ENCODE measurements around the gene ZNF813.
"Not testable (repeated sequence)": the region's sequence is repeated elsewhere in the genome, so short reads cannot be mapped to it uniquely, and the experiment has no call there.

ZNF813 gene

GRCh38 chr19:53471916-53472315, 4.4 kb downstream of the ZNF813 start (continued):
- TF ChIP-seq ZNF518A (tag by site-specific recombination; conservative IDR thresholded peaks at IDR 0.05; ENCODE audit: low read depth) (no peak), ZXDB (tag by site-specific recombination; IDR thresholded peaks at IDR 0.05) (no peak), ZBTB7A (tag by site-specific recombination; IDR thresholded peaks at IDR 0.05; ENCODE audit: low read depth) (no peak), EGR2 (tag by site-specific recombination; IDR thresholded peaks at IDR 0.05; ENCODE audit: low read depth) (no peak), SALL2 (tag by site-specific recombination; IDR thresholded peaks at IDR 0.05; ENCODE audit: borderline replicate concordance) (no peak), ZNF621 (tag by site-specific recombination; IDR thresholded peaks at IDR 0.05) (no peak), ZNF626 (tag by site-specific recombination; IDR thresholded peaks at IDR 0.05) (no peak)

GRCh38 chr19:53474832-53475231, 7.3 kb downstream of the ZNF813 start:
- H3K9me3 ChIP-seq (ENCODE audit: control insufficient read depth, insufficient read depth, low read depth, low read length); POLR2A ChIA-PET; H3K4me3 ChIP-seq (ENCODE audit: low read depth, low read length); H3K4me1 ChIP-seq (ENCODE audit: control insufficient read depth, insufficient read depth, low read length); H3K27ac ChIP-seq (ENCODE audit: extremely low read depth, low read depth, low read length); CTCF ChIA-PET: not testable (repeated sequence)
- H3K36me3 ChIP-seq (ENCODE audit: control insufficient read depth in 2 of 2, insufficient read depth in 1 of 2, low read length in 2 of 2) = peaks cover 6 to 19% of the 10 kb centered on the region in 2 experiments; a peak in 2 of 3 replicates

- CTCF ChIA-PET = interaction anchor here (0.7 to 1.1 kb wide), 2 partner anchors 50 to 183 kb away, joined by 3 to 4 read pairs; no protein-coding TSS in a partner anchor
These were observed 7.9 kb downstream of the ZNF813 start for GRCh38 chr19:53475470-53475869.

GRCh38 chr19:53483751-53484150, 16.2 kb downstream of the ZNF813 start:
- H3K9me3 ChIP-seq (ENCODE audit: control insufficient read depth, insufficient read depth, low read depth, low read length); H3K27ac ChIP-seq (ENCODE audit: extremely low read depth, low read depth, low read length); POLR2A ChIA-PET; CTCF ChIA-PET; H3K4me3 ChIP-seq (ENCODE audit: low read depth, low read length); H3K4me1 ChIP-seq (ENCODE audit: control insufficient read depth, insufficient read depth, low read length): not testable (repeated sequence)
- H3K36me3 ChIP-seq (ENCODE audit: control insufficient read depth in 2 of 2, insufficient read depth in 1 of 2, low read length in 2 of 2) = peaks cover 4 to 43% of the 10 kb centered on the region in 2 experiments; a peak in 2 of 3 replicates

More at GRCh38 chr19:53475470-53475869, 7.9 kb downstream of the ZNF813 start:
- H3K4me3 ChIP-seq (ENCODE audit: low read depth, low read length); H3K9me3 ChIP-seq (ENCODE audit: control insufficient read depth, insufficient read depth, low read depth, low read length); POLR2A ChIA-PET; H3K4me1 ChIP-seq (ENCODE audit: control insufficient read depth, insufficient read depth, low read length); H3K27ac ChIP-seq (ENCODE audit: extremely low read depth, low read depth, low read length): not testable (repeated sequence)
- H3K36me3 ChIP-seq (ENCODE audit: control insufficient read depth in 2 of 2, insufficient read depth in 1 of 2, low read length in 2 of 2) = peaks cover 6 to 19% of the 10 kb centered on the region in 2 experiments; a peak in 2 of 3 replicates

GRCh38 chr19:53485046-53486004, 17.8 kb downstream of the ZNF813 start:
- ChIA-PET CTCF (no interaction called here), POLR2A (no interaction called here)
- Histone ChIP-seq H3K4me3 (ENCODE audit: low read depth, low read length) (no peak overlapping the region), H3K4me1 (ENCODE audit: control insufficient read depth, insufficient read depth, low read length) (no peaks in the 10 kb centered on the region), H3K27ac (ENCODE audit: extremely low read depth, low read depth, low read length) (no peak overlapping the region), H3K9me3 (ENCODE audit: control insufficient read depth, insufficient read depth, low read depth, low read length) (no peaks in the 10 kb centered on the region), H3K36me3 (ENCODE audit: control insufficient read depth in 2 of 2, insufficient read depth in 1 of 2, low read length in 2 of 2) (peaks cover 4 to 53% of the 10 kb centered on the region in 2 experiments; a peak in 2 of 3 replicates)
- TF ChIP-seq ELK4 (IDR thresholded peaks at IDR 0.05; ENCODE audit: borderline replicate concordance, low read depth, low read length) = no peak
- no peak for TF ChIP-seq ZNF280D (tag by site-specific recombination; IDR thresholded peaks at IDR 0.05)
- TF ChIP-seq KLF10 (tag by site-specific recombination; IDR thresholded peaks at IDR 0.05) = no peak
- TF ChIP-seq KLF7 (tag by site-specific recombination; IDR thresholded peaks at IDR 0.05; ENCODE audit: borderline replicate concordance) = no peak
- no peak for TF ChIP-seq ZBTB44 (tag by site-specific recombination; IDR thresholded peaks at IDR 0.05)
- TF ChIP-seq ZNF184 (tag by site-specific recombination; IDR thresholded peaks at IDR 0.05) = no peak

Data from HEK293 (cell line).